Measurements from ENCODE around the gene MYO5A.

Gene MYO5A

GRCh38 chr15:52308446-52309153, 220.1 kb downstream of the MYO5A start:
- TF ChIP-seq CTCF (IDR thresholded peaks at IDR 0.05; ENCODE audit: low read depth, low read length): no peak
- DNase-seq (ENCODE audit: extremely low read depth, low read depth): no peak

GRCh38 chr15:52307847-52308246, 220.8 kb downstream of the MYO5A start:
- no peak for DNase-seq (ENCODE audit: extremely low read depth, low read depth)
- TF ChIP-seq CTCF (IDR thresholded peaks at IDR 0.05; ENCODE audit: low read depth, low read length): no peak

GRCh38 chr15:52306270-52306669, 222.4 kb downstream of the MYO5A start:
- TF ChIP-seq CTCF (IDR thresholded peaks at IDR 0.05; ENCODE audit: low read depth, low read length): no peak
- no peak for DNase-seq (ENCODE audit: extremely low read depth, low read depth)

GRCh38 chr15:52303093-52303772, 225.4 kb downstream of the MYO5A start:
- no peak for DNase-seq (ENCODE audit: extremely low read depth, low read depth)
- TF ChIP-seq CTCF (IDR thresholded peaks at IDR 0.05; ENCODE audit: low read depth, low read length): no peak

GRCh38 chr15:52301265-52301847, 227.3 kb downstream of the MYO5A start:
- TF ChIP-seq CTCF (IDR thresholded peaks at IDR 0.05; ENCODE audit: low read depth, low read length): no peak
- no peak for DNase-seq (ENCODE audit: extremely low read depth, low read depth)

- no peak for DNase-seq (ENCODE audit: extremely low read depth, low read depth)
- no peak for TF ChIP-seq CTCF (IDR thresholded peaks at IDR 0.05; ENCODE audit: low read depth, low read length)
Observed at GRCh38 chr15:52295421-52296001, 233.2 kb downstream of the MYO5A start, which contains the start of gene MYO5C. MYO5C (minus strand) TSS chr15:52295804; CDS start chr15:52295636, 168 bp downstream.
